SK-N-SH treated with all-trans-retinoic acid at 6 μM for 48 hours (cell line): ENCODE results near the gene PSMD14.

Source experiments
- ATAC-seq: fragments of 200-7000 bp; cut with Tn5 transposase; 3 replicates; pipeline ENCODE4 v1.9.1; 2020; ENCODE audit warnings: mild to moderate bottlenecking, moderate library complexity
- ARNTL ChIP-seq: fragments of 450-650 bp; formaldehyde crosslinking; IDR thresholded peaks from 2 replicates; pipeline ENCODE4 v1.5.0; 2020; ENCODE audit warnings: low read depth, mild to moderate bottlenecking, moderate library complexity, borderline replicate concordance
- BACH2 ChIP-seq: fragments of 250-450 bp; sonication (Bioruptor Pico); IDR thresholded peaks from 2 replicates; pipeline ENCODE4 v1.9.0; 2021; ENCODE audit warnings: mild to moderate bottlenecking, borderline replicate concordance
- CSDC2 ChIP-seq: fragments of 250-450 bp; sonication (Bioruptor Pico); IDR thresholded peaks from 2 replicates; pipeline ENCODE4 v1.5.0; 2020; ENCODE audit warnings: mild to moderate bottlenecking, moderate library complexity
- ESRRG ChIP-seq: fragments of 250-450 bp; sonication (Bioruptor Pico); IDR thresholded peaks from 2 replicates; pipeline ENCODE4 v1.6.1; 2021; ENCODE audit warnings: mild to moderate bottlenecking
- GLIS3 ChIP-seq: fragments of 250-450 bp; sonication (Bioruptor Pico); IDR thresholded peaks from 2 replicates; pipeline ENCODE4 v1.5.0; 2020; ENCODE audit warnings: mild to moderate bottlenecking, moderate library complexity
- ISL1 ChIP-seq: fragments of 250-450 bp; sonication (Bioruptor Pico); IDR thresholded peaks from 2 replicates; pipeline ENCODE4 v2.1.2; 2022; ENCODE audit warnings: mild to moderate bottlenecking, moderate library complexity
- OSR1 ChIP-seq: fragments of 250-450 bp; sonication (Bioruptor Pico); IDR thresholded peaks from 2 replicates; pipeline ENCODE4 v1.8.0; 2022; ENCODE audit warnings: moderate library complexity, mild to moderate bottlenecking, inconsistent platforms
- PATZ1 ChIP-seq: fragments of 250-450 bp; sonication (Bioruptor Pico); IDR thresholded peaks from 2 replicates; pipeline ENCODE4 v1.8.0; 2020; ENCODE audit warnings: mild to moderate bottlenecking, moderate library complexity, borderline replicate concordance
- PPARA ChIP-seq: fragments of 250-450 bp; sonication (Bioruptor Pico); IDR thresholded peaks from 2 replicates; pipeline ENCODE4 v1.5.0; 2020; ENCODE audit warnings: mild to moderate bottlenecking, borderline replicate concordance
- RARB ChIP-seq: fragments of 250-450 bp; sonication (Bioruptor Pico); IDR thresholded peaks from 2 replicates; pipeline ENCODE4 v1.8.0; 2021; ENCODE audit warnings: mild to moderate bottlenecking, moderate library complexity
- SNAI2 ChIP-seq: fragments of 250-450 bp; sonication (Bioruptor Pico); IDR thresholded peaks from 2 replicates; pipeline ENCODE4 v1.5.0; 2020; ENCODE audit warnings: mild to moderate bottlenecking, moderate library complexity
- TCF4 ChIP-seq: fragments of 250-450 bp; sonication (Bioruptor Pico); IDR thresholded peaks from 2 replicates; pipeline ENCODE4 v1.8.0; 2021; ENCODE audit warnings: mild to moderate bottlenecking, moderate library complexity, borderline replicate concordance
- TOX ChIP-seq: fragments of 250-450 bp; sonication (Bioruptor Pico); IDR thresholded peaks from 2 replicates; pipeline ENCODE4 v1.8.0; 2021; ENCODE audit warnings: mild to moderate bottlenecking, moderate library complexity, borderline replicate concordance
- ZC3H10 ChIP-seq: fragments of 250-450 bp; sonication (Bioruptor Pico); IDR thresholded peaks from 2 replicates; pipeline ENCODE4 v1.5.1; 2021; ENCODE audit warnings: mild to moderate bottlenecking, moderate library complexity
- ZFP3 ChIP-seq: fragments of 250-450 bp; sonication (Bioruptor Pico); IDR thresholded peaks from 2 replicates; pipeline ENCODE4 v1.5.0; 2020; ENCODE audit warnings: mild to moderate bottlenecking, moderate library complexity
- ZFP30 ChIP-seq: fragments of 450-650 bp; formaldehyde crosslinking; IDR thresholded peaks from 2 replicates; pipeline ENCODE4 v1.5.0; 2022; ENCODE audit warnings: mild to moderate bottlenecking, moderate library complexity
- ZNF565 ChIP-seq: fragments of 450-650 bp; formaldehyde crosslinking; conservative IDR thresholded peaks from 2 replicates; pipeline ENCODE4 v1.5.0; 2020; ENCODE audit warnings: low read depth, mild to moderate bottlenecking, moderate library complexity
- ZNF70 ChIP-seq: fragments of 450-650 bp; formaldehyde crosslinking; IDR thresholded peaks from 2 replicates; pipeline ENCODE4 v1.5.0; 2020; ENCODE audit warnings: mild to moderate bottlenecking, moderate library complexity
- ZNF8 ChIP-seq: fragments of 450-650 bp; formaldehyde crosslinking; IDR thresholded peaks from 2 replicates; pipeline ENCODE4 v1.5.0; 2020; ENCODE audit warnings: mild to moderate bottlenecking, moderate library complexity
- TF ChIP-seq, protein P1 (sequence below): fragments of 250-450 bp; sonication (Bioruptor Pico); IDR thresholded peaks from 2 replicates; pipeline ENCODE4 v1.5.1; 2020; ENCODE audit warnings: low read depth, mild to moderate bottlenecking, moderate library complexity
- TF ChIP-seq, protein P2 (sequence below): fragments of 250-450 bp; sonication (Bioruptor Pico); IDR thresholded peaks from 2 replicates; pipeline ENCODE4 v1.5.0; 2020; ENCODE audit warnings: mild to moderate bottlenecking, moderate library complexity
- TF ChIP-seq, protein P3 (sequence below): fragments of 250-450 bp; sonication (Bioruptor Pico); IDR thresholded peaks from 2 replicates; pipeline ENCODE4 v1.8.0; 2021; ENCODE audit warnings: low read depth, mild to moderate bottlenecking, moderate library complexity, borderline replicate concordance

Gene PSMD14

DNA sequence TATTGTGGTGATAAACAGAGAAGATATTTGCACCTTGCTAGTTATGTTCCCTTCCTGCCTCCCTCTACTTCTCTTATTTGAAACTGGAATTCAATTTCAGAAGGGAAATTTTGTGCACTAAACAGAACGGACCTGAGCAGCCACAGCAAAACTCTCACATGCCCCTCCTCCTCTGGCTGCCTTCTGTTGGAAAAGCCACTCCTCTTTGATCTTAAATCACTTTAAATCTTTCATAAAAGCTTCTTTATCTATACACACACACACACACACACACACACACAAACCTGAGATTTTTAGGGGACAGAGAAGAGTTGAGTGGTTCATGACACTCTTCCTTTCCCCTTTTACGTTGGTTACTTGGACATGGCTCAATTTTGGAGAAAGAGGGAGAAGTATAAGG lies 113.5 kb downstream of the PSMD14 start:
- no peak for ATAC-seq
- TF ChIP-seq PPARA (CRISPR knock-in tag) (no peak), BACH2 (CRISPR knock-in tag) (no peak), ZNF70 (CRISPR knock-in tag) (no peak), ZNF8 (no peak), ZC3H10 (CRISPR knock-in tag) (no peak), ZFP3 (no peak), TCF4 (CRISPR knock-in tag) (no peak), ISL1 (CRISPR knock-in tag) (no peak), PATZ1 (CRISPR knock-in tag) (no peak), ESRRG (no peak), ZNF565 (CRISPR knock-in tag) (no peak)
- TF ChIP-seq, protein P1, sequence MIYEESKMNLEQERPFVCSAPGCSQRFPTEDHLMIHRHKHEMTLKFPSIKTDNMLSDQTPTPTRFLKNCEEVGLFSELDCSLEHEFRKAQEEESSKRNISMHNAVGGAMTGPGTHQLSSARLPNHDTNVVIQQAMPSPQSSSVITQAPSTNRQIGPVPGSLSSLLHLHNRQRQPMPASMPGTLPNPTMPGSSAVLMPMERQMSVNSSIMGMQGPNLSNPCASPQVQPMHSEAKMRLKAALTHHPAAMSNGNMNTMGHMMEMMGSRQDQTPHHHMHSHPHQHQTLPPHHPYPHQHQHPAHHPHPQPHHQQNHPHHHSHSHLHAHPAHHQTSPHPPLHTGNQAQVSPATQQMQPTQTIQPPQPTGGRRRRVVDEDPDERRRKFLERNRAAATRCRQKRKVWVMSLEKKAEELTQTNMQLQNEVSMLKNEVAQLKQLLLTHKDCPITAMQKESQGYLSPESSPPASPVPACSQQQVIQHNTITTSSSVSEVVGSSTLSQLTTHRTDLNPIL (CRISPR knock-in tag) = no peak
- TF ChIP-seq, protein P2, sequence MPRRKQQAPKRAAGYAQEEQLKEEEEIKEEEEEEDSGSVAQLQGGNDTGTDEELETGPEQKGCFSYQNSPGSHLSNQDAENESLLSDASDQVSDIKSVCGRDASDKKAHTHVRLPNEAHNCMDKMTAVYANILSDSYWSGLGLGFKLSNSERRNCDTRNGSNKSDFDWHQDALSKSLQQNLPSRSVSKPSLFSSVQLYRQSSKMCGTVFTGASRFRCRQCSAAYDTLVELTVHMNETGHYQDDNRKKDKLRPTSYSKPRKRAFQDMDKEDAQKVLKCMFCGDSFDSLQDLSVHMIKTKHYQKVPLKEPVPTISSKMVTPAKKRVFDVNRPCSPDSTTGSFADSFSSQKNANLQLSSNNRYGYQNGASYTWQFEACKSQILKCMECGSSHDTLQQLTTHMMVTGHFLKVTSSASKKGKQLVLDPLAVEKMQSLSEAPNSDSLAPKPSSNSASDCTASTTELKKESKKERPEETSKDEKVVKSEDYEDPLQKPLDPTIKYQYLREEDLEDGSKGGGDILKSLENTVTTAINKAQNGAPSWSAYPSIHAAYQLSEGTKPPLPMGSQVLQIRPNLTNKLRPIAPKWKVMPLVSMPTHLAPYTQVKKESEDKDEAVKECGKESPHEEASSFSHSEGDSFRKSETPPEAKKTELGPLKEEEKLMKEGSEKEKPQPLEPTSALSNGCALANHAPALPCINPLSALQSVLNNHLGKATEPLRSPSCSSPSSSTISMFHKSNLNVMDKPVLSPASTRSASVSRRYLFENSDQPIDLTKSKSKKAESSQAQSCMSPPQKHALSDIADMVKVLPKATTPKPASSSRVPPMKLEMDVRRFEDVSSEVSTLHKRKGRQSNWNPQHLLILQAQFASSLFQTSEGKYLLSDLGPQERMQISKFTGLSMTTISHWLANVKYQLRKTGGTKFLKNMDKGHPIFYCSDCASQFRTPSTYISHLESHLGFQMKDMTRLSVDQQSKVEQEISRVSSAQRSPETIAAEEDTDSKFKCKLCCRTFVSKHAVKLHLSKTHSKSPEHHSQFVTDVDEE (CRISPR knock-in tag) = no peak
- TF ChIP-seq, all 23 proteins: peak for 0

- TF ChIP-seq ARNTL (CRISPR knock-in tag) (no peak), OSR1 (CRISPR knock-in tag) (no peak), ZNF70 (CRISPR knock-in tag) (no peak), ISL1 (CRISPR knock-in tag) (no peak), RARB (CRISPR knock-in tag) (no peak), ESRRG (no peak), ZC3H10 (CRISPR knock-in tag) (no peak), SNAI2 (CRISPR knock-in tag) (no peak), TCF4 (CRISPR knock-in tag) (no peak), ZFP30 (CRISPR knock-in tag) (no peak), ZNF8 (no peak), ZFP3 (no peak), ZNF565 (CRISPR knock-in tag) (no peak), GLIS3 (CRISPR knock-in tag) (no peak), TOX (CRISPR knock-in tag) (no peak), CSDC2 (CRISPR knock-in tag) (no peak)
- TF ChIP-seq, protein P2 (CRISPR knock-in tag) = no peak
- TF ChIP-seq, protein P3, sequence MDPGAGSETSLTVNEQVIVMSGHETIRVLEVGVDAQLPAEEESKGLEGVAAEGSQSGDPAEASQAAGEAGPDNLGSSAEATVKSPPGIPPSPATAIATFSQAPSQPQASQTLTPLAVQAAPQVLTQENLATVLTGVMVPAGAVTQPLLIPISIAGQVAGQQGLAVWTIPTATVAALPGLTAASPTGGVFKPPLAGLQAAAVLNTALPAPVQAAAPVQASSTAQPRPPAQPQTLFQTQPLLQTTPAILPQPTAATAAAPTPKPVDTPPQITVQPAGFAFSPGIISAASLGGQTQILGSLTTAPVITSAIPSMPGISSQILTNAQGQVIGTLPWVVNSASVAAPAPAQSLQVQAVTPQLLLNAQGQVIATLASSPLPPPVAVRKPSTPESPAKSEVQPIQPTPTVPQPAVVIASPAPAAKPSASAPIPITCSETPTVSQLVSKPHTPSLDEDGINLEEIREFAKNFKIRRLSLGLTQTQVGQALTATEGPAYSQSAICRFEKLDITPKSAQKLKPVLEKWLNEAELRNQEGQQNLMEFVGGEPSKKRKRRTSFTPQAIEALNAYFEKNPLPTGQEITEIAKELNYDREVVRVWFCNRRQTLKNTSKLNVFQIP (CRISPR knock-in tag) = no peak
- ATAC-seq = no peak
Measured at GRCh38 chr2:161422816-161423403, 114.7 kb downstream of the PSMD14 start.
